Psoas muscle (tissue), 8 donors: ENCODE results near the gene HOXB9. TPM values are rescaled to one million over a fixed set of nuclear protein-coding genes. Genes with fewer than 3 reads are reported as not detected.

Experiments used
- ATAC-seq, 4 donors: fragments of 200-7000 bp; cut with Tn5 transposase; one replicate each; pipeline ENCODE4 v1.9.1; 2020; ENCODE audit warnings: moderate library complexity in 3 of 4, mild to moderate bottlenecking in 2 of 4
- DNase-seq, 2 donors: peaks; one replicate each; pipeline ENCODE4 v3.0.0-alpha.2; 2020
- H3K27ac ChIP-seq: fragments of 200-600 bp; one replicate; pipeline ENCODE4 v1.8.0; 2022
- H3K27me3 ChIP-seq, 3 donors: fragments of 200-600 bp in 1 of 3; one replicate each; pipeline versions ENCODE4 v1.6.1 to v1.8.0; 2013 to 2022; ENCODE audit warnings: low read length in 2 of 3, mild to moderate bottlenecking in 2 of 3, moderate library complexity in 1 of 3; ENCODE audit not compliant: insufficient read depth in 3 of 3
- H3K36me3 ChIP-seq, 2 donors: fragments of 200-600 bp in 1 of 2; one replicate each; pipeline versions ENCODE4 v1.6.1 to v1.8.0; 2013 to 2022; ENCODE audit warnings: low read depth in 1 of 2, mild to moderate bottlenecking in 1 of 2, moderate library complexity in 1 of 2; ENCODE audit not compliant: insufficient read depth in 1 of 2
- H3K4me1 ChIP-seq: fragments of 200-600 bp; one replicate; pipeline ENCODE4 v1.8.0; 2022
- H3K4me3 ChIP-seq: fragments of 200-600 bp; one replicate; pipeline ENCODE4 v1.8.0; 2022; ENCODE audit warnings: mild to moderate bottlenecking
- H3K9me3 ChIP-seq: fragments of 200-600 bp; one replicate; pipeline ENCODE4 v1.8.0; 2022
- WGBS, 3 donors: extraction: QIAGEN DNeasy Blood & Tissue Kit; methylation state at CpG; one replicate each; pipeline versions ENCODE4 v1.1.6 to v1.1.7; 2013; 5-methylcytosine and 5-hydroxymethylcytosine counted together
- intact Hi-C, 2 donors: fragments of 100-400 bp; cut with DNase I; formaldehyde crosslinking; loops; one replicate each; pipeline versions ENCODE4 v1.11.0 to v1.14.2; 2022
- long read RNA-seq, 2 donors: library from polyadenylated mRNA; unstranded; transcript quantifications; one replicate each; pipeline ENCODE4 v2.0.0, GENCODE V29; 2021
- polyA plus RNA-seq, 3 donors: library from polyadenylated mRNA; stranded (reverse); fragments of 200-250 nt; gene quantifications; one replicate each; pipeline ENCODE4 v1.2.3, GENCODE V29; 2013
- total RNA-seq, 4 donors: library from RNA; stranded (reverse); fragmentation: NEBNext Ultra II Directional in 2 of 4; extraction: Animal tissue kit (Norgen Biotek cat#: 25700) in 2 of 4; gene quantifications; one replicate each; pipeline versions ENCODE4 v1.2.1 to v1.2.4, GENCODE V29; 2021 to 2023
- TF ChIP-seq, protein P1 (sequence below): fragments of 200-600 bp; IDR thresholded peaks from one replicate; pipeline ENCODE4 v1.8.0; 2022; ENCODE audit warnings: antibody characterized with exemption
- donor health status: healthy with polysubstance abuse.
- donor health status: DM: no; HTN: no; CAD: no; lungs with moderate emphysema.
- donor health status: Bipolar disorder and iron deficiency.
- donor health status: healthy.
- donor health status: DM: yes; HTN: yes; CAD: no.
- donor health status: DM: no; HTN: no; CAD: no.
- donor health status: DM: no; HTN: no; CAD: no.
- donor health status: DM: yes; HTN: yes; CAD: no.

HOXB9 gene
- total RNA-seq (not detected), polyA plus RNA-seq (under 1 TPM; 0.01 to 0.10 (median 0.03) TPM)
- long read RNA-seq, donor 1, result 0 reads
- long read RNA-seq, donor 2, result 0 reads

DNA sequence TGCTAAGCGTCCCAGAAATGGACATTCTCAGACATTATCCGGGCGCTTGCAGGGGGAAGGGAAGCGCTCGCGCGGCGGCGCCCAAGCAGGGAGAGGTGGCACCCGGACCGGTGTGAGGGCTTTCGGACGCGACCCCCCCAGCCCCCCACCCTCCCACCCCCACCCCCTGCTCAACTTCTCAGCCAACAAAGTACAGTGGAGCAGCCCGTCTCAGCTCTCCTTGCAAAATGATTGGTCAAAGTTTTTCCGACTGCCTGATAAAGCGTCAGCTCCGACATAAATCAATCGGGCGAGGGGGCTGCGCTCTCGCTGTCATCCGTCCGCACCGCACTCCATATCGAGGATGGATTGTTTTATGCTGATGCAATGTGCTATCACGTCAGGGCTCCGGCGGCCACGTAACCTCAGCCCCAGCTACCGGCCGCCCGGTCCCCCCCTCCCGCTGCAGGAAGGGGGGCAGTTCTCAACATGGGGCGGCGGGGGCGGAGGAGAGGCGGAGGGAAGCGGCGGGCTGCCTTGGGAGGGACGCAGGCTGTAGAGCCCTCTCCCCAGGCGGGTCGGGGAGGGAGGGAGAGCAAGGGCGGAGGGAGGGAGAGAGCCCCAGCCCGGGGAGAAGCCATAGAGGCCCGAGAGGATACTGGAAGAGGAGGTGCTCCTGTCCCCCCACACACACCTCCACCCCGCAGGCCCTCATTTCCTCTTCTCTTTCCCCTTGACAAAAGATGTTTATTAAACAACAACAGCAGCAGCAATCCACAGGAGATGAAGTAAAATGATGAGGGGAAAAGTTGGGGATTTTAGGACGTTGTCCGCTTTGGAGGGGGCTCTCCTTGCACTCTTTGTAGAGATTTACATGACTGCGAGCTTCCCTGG lies at the start of gene HOXB9:
Gene HOXB9 (minus strand): TSS at position 114 of the 873 bp plus-strand sequence. CDS start 89 bp downstream, at position 25.
- Histone ChIP-seq H3K27ac (no peak within 1 kb of the TSS), H3K4me3 (peak within 1 kb of the TSS; percentile 62), H3K36me3 (no peaks in the 10 kb centered on the region), H3K4me1 (peaks cover 20% of the 10 kb centered on the region), H3K27me3 (peaks cover 0 to 99% (median 62%) of the 10 kb centered on the region in 3 donors), H3K9me3 (no peaks in the 10 kb centered on the region)
- DNase-seq (no peak), ATAC-seq (peak in 2 of 4 donors; percentile 10 to 38)
- WGBS, 3 donors, result 1 to 2% (median 1%) methylated on average over 41 to 50 of the region's 50 CpGs
- intact Hi-C loops, result no loop called here
- TF ChIP-seq, protein P1, sequence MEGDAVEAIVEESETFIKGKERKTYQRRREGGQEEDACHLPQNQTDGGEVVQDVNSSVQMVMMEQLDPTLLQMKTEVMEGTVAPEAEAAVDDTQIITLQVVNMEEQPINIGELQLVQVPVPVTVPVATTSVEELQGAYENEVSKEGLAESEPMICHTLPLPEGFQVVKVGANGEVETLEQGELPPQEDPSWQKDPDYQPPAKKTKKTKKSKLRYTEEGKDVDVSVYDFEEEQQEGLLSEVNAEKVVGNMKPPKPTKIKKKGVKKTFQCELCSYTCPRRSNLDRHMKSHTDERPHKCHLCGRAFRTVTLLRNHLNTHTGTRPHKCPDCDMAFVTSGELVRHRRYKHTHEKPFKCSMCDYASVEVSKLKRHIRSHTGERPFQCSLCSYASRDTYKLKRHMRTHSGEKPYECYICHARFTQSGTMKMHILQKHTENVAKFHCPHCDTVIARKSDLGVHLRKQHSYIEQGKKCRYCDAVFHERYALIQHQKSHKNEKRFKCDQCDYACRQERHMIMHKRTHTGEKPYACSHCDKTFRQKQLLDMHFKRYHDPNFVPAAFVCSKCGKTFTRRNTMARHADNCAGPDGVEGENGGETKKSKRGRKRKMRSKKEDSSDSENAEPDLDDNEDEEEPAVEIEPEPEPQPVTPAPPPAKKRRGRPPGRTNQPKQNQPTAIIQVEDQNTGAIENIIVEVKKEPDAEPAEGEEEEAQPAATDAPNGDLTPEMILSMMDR, result no peak

- no peak for ATAC-seq
- Histone ChIP-seq H3K27ac (no peak overlapping the region), H3K36me3 (no peaks in the 10 kb centered on the region), H3K9me3 (no peaks in the 10 kb centered on the region), H3K4me3 (no peak overlapping the region), H3K4me1 (peaks cover 6% of the 10 kb centered on the region), H3K27me3 (peaks cover 0 to 55% (median 4%) of the 10 kb centered on the region in 3 donors)
- DNase-seq, result no peak
- intact Hi-C loops, result loop anchor here in 1 of 2 donors (10.0 kb wide), 1 partner anchor 362 kb away; no protein-coding TSS in a partner anchor
- TF ChIP-seq, protein P1, result no peak
- WGBS, 3 donors, result 51 to 52% (median 51%) methylated on average over 2 of the region's 2 CpGs
These were observed 46.2 kb upstream of the HOXB9 start for GRCh38 chr17:48672340-48672739.

GRCh38 chr17:48671697-48672171 lies 45.6 kb upstream of the HOXB9 start:
- Histone ChIP-seq H3K4me1 (peaks cover 6% of the 10 kb centered on the region), H3K9me3 (no peaks in the 10 kb centered on the region), H3K36me3 (no peaks in the 10 kb centered on the region), H3K27ac (no peak overlapping the region), H3K27me3 (peaks cover 0 to 57% (median 4%) of the 10 kb centered on the region in 3 donors), H3K4me3 (peak overlapping the region; percentile 58)
- TF ChIP-seq, protein P1, result peak; percentile 87
- WGBS, 3 donors, result 1 to 3% (median 2%) methylated on average over 15 of the region's 15 CpGs
- intact Hi-C loops, result loop anchor here in 1 of 2 donors (10.0 kb wide), 1 partner anchor 363 kb away; no protein-coding TSS in a partner anchor
- DNase-seq, result peak; percentile 82 to 91
- peak; percentile 69 to 94 (median 74) for ATAC-seq

DNA sequence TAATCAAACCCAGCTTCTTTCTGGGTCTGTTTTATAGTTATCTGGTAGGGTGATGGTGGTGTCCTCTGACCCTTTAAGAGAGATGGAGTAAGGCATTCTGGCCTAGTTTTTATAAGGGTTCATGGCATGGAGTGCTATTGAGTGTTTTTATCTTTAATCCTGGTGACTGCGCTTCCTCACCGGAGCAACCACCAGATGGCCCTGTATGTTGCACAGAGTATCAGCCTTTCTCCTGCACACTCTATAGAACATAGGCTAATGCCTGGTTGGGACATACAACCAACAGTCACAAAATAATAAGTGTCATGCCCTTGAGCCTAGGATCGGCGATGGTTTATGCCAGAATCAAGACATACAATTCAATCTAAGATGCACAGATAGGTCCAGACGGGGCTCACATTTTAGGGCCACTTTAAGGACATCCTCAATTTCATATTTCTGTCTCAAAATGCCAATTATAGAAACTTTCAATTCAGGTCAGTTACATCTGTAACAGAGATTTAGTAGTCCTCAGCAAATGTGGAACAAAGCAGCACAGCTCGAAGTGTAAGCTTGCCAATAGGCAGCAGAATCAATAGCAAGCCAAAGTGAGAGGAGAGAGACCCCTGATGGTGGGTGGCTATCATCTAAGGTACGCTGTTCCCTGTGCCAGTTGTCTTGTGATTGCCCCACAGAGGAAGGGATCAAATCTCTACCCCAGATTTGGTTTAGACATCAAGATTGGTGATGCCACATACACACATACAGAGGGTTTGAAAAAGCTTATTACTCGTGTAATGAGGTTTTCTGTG lies 37.2 kb upstream of the HOXB9 start:
- WGBS, 3 donors, result 77 to 79% (median 78%) methylated on average over 8 of the region's 8 CpGs
- ATAC-seq (no peak), DNase-seq (no peak)
- H3K4me3 ChIP-seq, result no peak overlapping the region
- H3K4me1 ChIP-seq, result no peaks in the 10 kb centered on the region
- no peaks in the 10 kb centered on the region for H3K36me3 ChIP-seq
- intact Hi-C loops, result no loop called here
- H3K27ac ChIP-seq, result no peak overlapping the region
- TF ChIP-seq, protein P1, result no peak
- H3K9me3 ChIP-seq, result no peaks in the 10 kb centered on the region
- peaks cover 0 to 32% (median 3%) of the 10 kb centered on the region in 3 donors for H3K27me3 ChIP-seq
